Astrocyte of the spinal cord (primary cell): ENCODE results near the gene DRGX.

Experiments
- DNase-seq: peaks from one replicate; pipeline ENCODE4 v3.0.0; 2011; ENCODE audit warnings: low read depth, low spot score
- H3K4me3 ChIP-seq: 2 replicates; pipeline ENCODE4 v1.5.1; 2011; ENCODE audit warnings: low read depth, mild to moderate bottlenecking, low read length, moderate library complexity
- in situ Hi-C: cut with HindIII; loops from 2 replicates; pipeline ENCODE4 v1.10.0; 2017; ENCODE audit warnings: low sequenced_read_pairs
- TF ChIP-seq, protein P1 (sequence below): IDR thresholded peaks from 2 replicates; pipeline ENCODE4 v1.5.1; 2012; ENCODE audit warnings: low read depth, mild to moderate bottlenecking, low read length, inconsistent platforms

The DRGX gene

DNA sequence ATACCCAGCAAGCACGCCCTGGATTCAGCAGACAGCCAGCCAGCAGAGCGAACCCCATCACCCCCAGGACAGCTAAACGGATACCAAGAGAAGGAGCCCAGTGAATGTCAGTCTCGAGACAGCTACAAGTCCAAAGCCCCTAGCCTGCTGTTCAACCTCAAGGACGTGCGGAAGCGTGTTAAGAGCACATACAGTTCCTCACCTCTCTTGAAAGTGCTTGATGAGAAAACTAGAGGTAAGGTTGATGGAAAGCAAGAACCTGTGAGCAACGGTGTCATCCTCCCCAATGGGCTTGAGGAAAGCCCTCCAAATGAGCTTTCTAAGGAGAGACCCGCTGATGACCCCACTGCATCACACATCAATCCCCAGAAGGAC, 72.0 kb downstream of the DRGX start:
- TF ChIP-seq, protein P1, sequence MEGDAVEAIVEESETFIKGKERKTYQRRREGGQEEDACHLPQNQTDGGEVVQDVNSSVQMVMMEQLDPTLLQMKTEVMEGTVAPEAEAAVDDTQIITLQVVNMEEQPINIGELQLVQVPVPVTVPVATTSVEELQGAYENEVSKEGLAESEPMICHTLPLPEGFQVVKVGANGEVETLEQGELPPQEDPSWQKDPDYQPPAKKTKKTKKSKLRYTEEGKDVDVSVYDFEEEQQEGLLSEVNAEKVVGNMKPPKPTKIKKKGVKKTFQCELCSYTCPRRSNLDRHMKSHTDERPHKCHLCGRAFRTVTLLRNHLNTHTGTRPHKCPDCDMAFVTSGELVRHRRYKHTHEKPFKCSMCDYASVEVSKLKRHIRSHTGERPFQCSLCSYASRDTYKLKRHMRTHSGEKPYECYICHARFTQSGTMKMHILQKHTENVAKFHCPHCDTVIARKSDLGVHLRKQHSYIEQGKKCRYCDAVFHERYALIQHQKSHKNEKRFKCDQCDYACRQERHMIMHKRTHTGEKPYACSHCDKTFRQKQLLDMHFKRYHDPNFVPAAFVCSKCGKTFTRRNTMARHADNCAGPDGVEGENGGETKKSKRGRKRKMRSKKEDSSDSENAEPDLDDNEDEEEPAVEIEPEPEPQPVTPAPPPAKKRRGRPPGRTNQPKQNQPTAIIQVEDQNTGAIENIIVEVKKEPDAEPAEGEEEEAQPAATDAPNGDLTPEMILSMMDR, result no peak
- in situ Hi-C loops, result no loop called here
- DNase-seq, result no peak
- H3K4me3 ChIP-seq, result no peak overlapping the region

DNA sequence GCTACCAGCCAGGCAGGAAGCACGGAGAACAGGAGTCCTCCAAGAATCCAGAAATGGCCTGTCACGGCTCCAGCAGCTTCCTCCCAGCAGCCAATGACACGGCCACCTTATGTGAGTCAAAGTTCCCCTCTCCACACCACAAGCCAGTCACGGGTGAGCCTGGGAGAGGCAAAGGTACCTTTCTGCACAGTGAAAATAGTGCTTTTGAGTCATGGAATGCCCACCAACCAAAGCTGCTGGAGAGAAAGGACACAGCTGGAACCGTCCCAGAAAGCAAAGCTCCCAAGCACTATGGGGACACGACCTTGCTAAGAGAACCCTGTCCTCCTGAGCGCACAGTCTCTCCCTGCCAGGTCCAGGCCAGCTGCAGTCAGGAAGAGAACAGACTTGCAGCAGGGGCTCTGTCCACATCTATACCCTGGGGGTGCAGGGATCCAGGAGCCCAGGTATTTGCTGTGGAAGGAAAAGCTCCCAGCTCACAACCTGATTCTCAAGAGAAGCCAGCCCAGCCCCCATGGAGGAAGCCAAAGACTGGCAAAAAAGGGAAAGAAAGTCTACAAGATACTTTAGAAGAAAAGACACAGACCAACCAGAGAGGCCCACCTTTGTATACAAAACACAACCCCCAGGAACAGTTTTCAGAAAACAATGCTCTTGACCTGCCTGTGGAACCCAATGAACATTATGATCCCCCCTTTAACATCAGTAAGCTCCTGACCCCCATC, 72.6 kb downstream of the DRGX start:
- DNase-seq, result no peak
- TF ChIP-seq, protein P1, result no peak
- no peak overlapping the region for H3K4me3 ChIP-seq
- in situ Hi-C loops, result no loop called here

DNA sequence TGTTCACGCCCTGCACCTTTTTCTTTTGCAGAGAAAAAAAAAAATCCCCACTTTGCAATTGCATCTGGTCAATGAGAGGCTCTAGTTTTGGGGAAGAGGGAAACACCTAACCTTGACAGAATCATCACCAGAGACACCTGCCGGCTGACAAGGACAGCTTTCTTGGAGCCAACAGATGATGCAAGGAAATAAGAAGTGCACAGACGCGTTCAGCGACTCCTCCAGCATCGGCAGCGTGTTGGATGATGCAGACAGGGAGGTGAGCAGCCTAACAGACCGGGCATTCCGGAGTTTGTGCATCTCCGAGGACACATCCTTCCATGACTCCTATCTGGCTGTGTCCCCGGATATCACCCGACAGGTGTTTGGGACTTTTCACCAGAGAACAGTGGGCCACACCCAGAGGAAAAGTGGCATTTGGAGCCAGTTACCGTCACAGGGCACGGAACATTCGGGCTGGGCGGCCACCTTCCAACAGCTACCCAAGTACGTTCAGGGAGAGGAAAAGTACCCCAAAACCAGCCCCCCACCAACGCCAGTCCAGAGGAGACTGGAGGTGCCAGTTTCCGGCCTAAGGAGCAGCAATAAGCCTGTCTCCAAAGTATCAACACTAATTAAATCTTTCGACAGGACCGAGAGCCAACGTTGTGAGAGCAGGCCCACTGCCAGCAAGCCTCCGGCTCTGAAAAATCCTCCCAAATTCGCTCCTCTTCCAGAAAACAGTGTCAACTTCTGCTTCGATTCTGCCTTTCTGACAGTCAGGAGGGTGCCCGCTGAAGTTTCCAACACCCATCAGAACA, 73.3 kb downstream of the DRGX start:
- H3K4me3 ChIP-seq, result no peak overlapping the region
- in situ Hi-C loops, result no loop called here
- DNase-seq, result no peak
- TF ChIP-seq, protein P1, result no peak

DNA sequence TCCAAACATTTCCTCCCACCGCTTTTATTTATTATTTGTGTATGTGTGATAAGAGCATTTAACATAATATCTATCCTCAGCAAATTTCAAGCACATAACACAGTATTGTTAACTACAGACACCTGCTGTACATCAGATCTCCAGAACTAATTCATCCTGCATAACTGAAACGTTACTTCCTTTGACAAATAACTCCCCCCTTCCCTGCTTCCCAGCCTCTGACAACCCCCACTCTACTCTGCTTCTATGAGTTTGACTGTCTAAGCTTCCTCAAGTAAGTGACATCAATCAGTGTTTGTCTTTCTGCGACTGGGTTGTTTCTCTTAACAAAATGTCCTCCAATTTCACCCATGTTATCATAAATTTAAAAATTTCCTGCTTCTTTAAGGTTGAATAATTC, 74.9 kb downstream of the DRGX start:
- DNase-seq, result no peak
- TF ChIP-seq, protein P1, result no peak
- in situ Hi-C loops, result no loop called here
- H3K4me3 ChIP-seq, result no peak overlapping the region

DNA sequence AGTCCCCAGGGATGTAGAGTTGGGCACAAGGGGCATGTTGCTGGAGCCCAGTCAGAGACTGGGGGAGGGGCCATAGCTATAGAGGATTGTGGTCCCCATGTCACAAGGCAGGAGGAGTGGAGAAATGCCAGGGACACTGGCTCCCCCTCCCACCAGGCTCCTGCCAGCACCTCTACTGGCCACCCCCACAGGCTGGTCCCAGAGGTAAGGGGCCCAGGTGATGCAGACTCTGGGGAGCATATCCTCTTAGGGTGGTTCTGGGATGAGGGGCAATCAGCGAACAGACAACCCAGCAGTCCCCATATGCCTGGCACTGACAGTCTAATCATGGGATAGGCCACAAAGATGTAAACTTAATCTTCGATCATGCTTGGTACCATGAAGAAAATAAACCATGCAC, 75.7 kb downstream of the DRGX start:
- no peak for DNase-seq
- H3K4me3 ChIP-seq, result no peak overlapping the region
- in situ Hi-C loops, result no loop called here
- TF ChIP-seq, protein P1, result no peak

DNA sequence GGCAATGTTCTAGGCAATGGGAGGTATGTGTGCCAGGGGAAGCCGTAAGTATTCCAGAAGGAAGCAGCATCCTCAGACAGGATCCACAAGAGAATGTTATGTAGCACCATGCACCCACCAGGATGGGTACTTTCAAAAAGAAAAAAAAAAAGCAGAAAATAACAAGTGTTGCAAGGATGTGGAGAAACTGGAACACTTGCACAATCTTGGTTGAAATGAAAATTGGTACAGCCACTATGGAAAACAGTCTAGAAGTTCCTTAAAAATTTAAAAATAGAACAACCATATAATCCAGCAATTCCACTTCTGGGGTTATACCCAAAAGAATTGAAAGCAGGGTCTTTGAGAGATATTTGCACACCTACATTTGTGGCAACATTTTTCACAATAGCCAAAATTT, 76.7 kb downstream of the DRGX start:
- in situ Hi-C loops, result no loop called here
- TF ChIP-seq, protein P1, result no peak
- no peak for DNase-seq
- no peak overlapping the region for H3K4me3 ChIP-seq
